H1 (cell line): ENCODE results near the gene CSNK2B. TPM values are rescaled to one million over a fixed set of nuclear protein-coding genes. Genes with fewer than 3 reads are reported as not detected.

ENCODE experiments used
- CTCF ChIA-PET: fragments of 300-600 bp; sonication (Branson Sonifier 250); formaldehyde crosslinking; loops from one replicate; lab custom pipeline; 2021; ENCODE audit not compliant: partially characterized antibody; lab: Charles Lee
- POLR2A ChIA-PET: fragments of 300-600 bp; sonication (Branson Sonifier 250); formaldehyde crosslinking; loops from one replicate; lab custom pipeline; 2021; ENCODE audit warnings: inconsistent platforms; ENCODE audit not compliant: partially characterized antibody; lab: Charles Lee
- DNase-seq, 2 experiments: peaks; one replicate each; pipeline versions ENCODE4 v3.0.0 to v3.0.0-alpha.2; 2010 to 2022; ENCODE audit warnings: low spot score in 2 of 2, low read depth in 1 of 2, mixed read lengths in 1 of 2
- FAIRE-seq: peaks from 2 replicates; lab custom pipeline; 2011; peaks lifted over from hg19 to GRCh38; lab: Jason Lieb, UNC
- H2AFZ ChIP-seq: 2 replicates; pipeline ENCODE4 v1.8.1; 2012; ENCODE audit warnings: low read length, inconsistent platforms
- H2AK5ac ChIP-seq: 2 replicates; pipeline ENCODE4 v1.6.1; 2013; ENCODE audit warnings: low read depth, low read length
- H2BK120ac ChIP-seq: replicated peaks from 2 replicates; pipeline ENCODE3; 2013; ENCODE audit warnings: low read depth, low read length, inconsistent platforms
- H2BK12ac ChIP-seq: 2 replicates; pipeline ENCODE4 v1.6.1; 2013; ENCODE audit warnings: low read depth, low read length
- H2BK15ac ChIP-seq: 2 replicates; pipeline ENCODE4 v1.6.1; 2013; ENCODE audit warnings: low read length
- H2BK20ac ChIP-seq: 2 replicates; pipeline ENCODE4 v1.6.1; 2013; ENCODE audit warnings: low read length
- H2BK5ac ChIP-seq: 2 replicates; pipeline ENCODE4 v1.6.1; 2013; ENCODE audit warnings: low read depth, low read length
- H3K14ac ChIP-seq: 2 replicates; pipeline ENCODE4 v1.6.1; 2013; ENCODE audit warnings: inconsistent platforms; ENCODE audit not compliant: insufficient read length
- H3K18ac ChIP-seq: 2 replicates; pipeline ENCODE4 v1.6.1; 2013; ENCODE audit warnings: low read length; ENCODE audit errors: extremely low read depth
- H3K23ac ChIP-seq: 2 replicates; pipeline ENCODE4 v1.6.1; 2013; ENCODE audit warnings: inconsistent platforms; ENCODE audit not compliant: insufficient read length
- H3K23me2 ChIP-seq: 2 replicates; pipeline ENCODE4 v1.6.1; 2013; ENCODE audit warnings: low read depth, low read length
- H3K27ac ChIP-seq: 2 replicates; pipeline ENCODE4 v1.6.1; 2011; ENCODE audit warnings: low read depth, low read length, inconsistent platforms
- H3K27me3 ChIP-seq, 4 experiments: replicated peaks in 1 of 4; 1 replicate in 1 of 4; 2 replicates in 3 of 4; pipeline versions ENCODE4 v1.6.1 to v1.8.1; 2011 to 2013; ENCODE audit warnings: low read length in 3 of 4, mild to moderate bottlenecking in 3 of 4, inconsistent platforms in 2 of 4, mixed read lengths in 2 of 4, moderate library complexity in 1 of 4; ENCODE audit not compliant: control insufficient read depth in 3 of 4, insufficient read depth in 3 of 4; ENCODE audit errors: extremely low read depth in 1 of 4
- H3K36me3 ChIP-seq, 4 experiments: 2 replicates each; pipeline versions ENCODE4 v1.6.1 to v1.8.1; 2011 to 2013; ENCODE audit warnings: mild to moderate bottlenecking in 4 of 4, low read length in 3 of 4, moderate library complexity in 2 of 4, control low read depth in 1 of 4, inconsistent platforms in 1 of 4; ENCODE audit not compliant: insufficient read depth in 4 of 4, control insufficient read depth in 2 of 4
- H3K4ac ChIP-seq: replicated peaks from 2 replicates; pipeline ENCODE3; 2013; ENCODE audit warnings: low read length, low read depth, mixed read lengths, inconsistent platforms; ENCODE audit not compliant: insufficient read length
- H3K4me1 ChIP-seq, 4 experiments: replicated peaks in 1 of 4; 1 replicate in 1 of 4; 2 replicates in 3 of 4; pipeline versions ENCODE4 v1.6.1 to v1.8.1; 2011 to 2013; ENCODE audit warnings: low read length in 3 of 4, inconsistent platforms in 2 of 4, mixed read lengths in 1 of 4; ENCODE audit not compliant: insufficient read depth in 4 of 4, control insufficient read depth in 3 of 4
- H3K4me2 ChIP-seq, 2 experiments: 2 replicates each; pipeline versions ENCODE4 v1.6.1 to v1.8.1; 2011 to 2013; ENCODE audit warnings: low read depth in 2 of 2, low read length in 2 of 2, control low read depth in 1 of 2, inconsistent platforms in 1 of 2, mild to moderate bottlenecking in 1 of 2; ENCODE audit not compliant: insufficient read depth in 1 of 2
- H3K4me3 ChIP-seq, 4 experiments: fragments of 200-600, 300-600 bp in 1 of 4; sonication (generic), shearing (Covaris generic), sonication (Bioruptor Twin) in 1 of 4; 2 replicates each; pipeline versions ENCODE4 v1.5.1 to v1.8.1; 2011 to 2016; ENCODE audit warnings: low read length in 4 of 4, low read depth in 3 of 4, control low read depth in 2 of 4, inconsistent platforms in 2 of 4, mild to moderate bottlenecking in 2 of 4, mixed read lengths in 1 of 4, moderate library complexity in 1 of 4; ENCODE audit not compliant: insufficient read depth in 2 of 4; ENCODE audit errors: extremely low read depth in 1 of 4
- H3K56ac ChIP-seq: replicated peaks from 2 replicates; pipeline ENCODE3; 2013; ENCODE audit warnings: low read depth, mild to moderate bottlenecking, mixed read lengths, low read length, inconsistent platforms; ENCODE audit not compliant: insufficient read length
- H3K79me1 ChIP-seq: 2 replicates; pipeline ENCODE4 v1.6.1; 2013; ENCODE audit warnings: low read depth, low read length, control low read depth
- H3K79me2 ChIP-seq, 2 experiments: 2 replicates each; pipeline versions ENCODE4 v1.6.1 to v1.8.1; 2012 to 2013; ENCODE audit warnings: low read length in 2 of 2, mild to moderate bottlenecking in 2 of 2, inconsistent platforms in 1 of 2; ENCODE audit not compliant: insufficient read depth in 2 of 2, control insufficient read depth in 1 of 2
- H3K9ac ChIP-seq, 4 experiments: replicated peaks in 1 of 4; 1 replicate in 1 of 4; 2 replicates in 3 of 4; pipeline versions ENCODE4 v1.6.1 to v1.8.1; 2011 to 2013; ENCODE audit warnings: low read depth in 3 of 4, low read length in 3 of 4, control low read depth in 2 of 4, mild to moderate bottlenecking in 2 of 4, moderate library complexity in 2 of 4, inconsistent platforms in 1 of 4; ENCODE audit errors: extremely low read depth in 1 of 4
- H3K9me3 ChIP-seq, 2 experiments: 2 replicates each; pipeline versions ENCODE4 v1.6.1 to v1.8.1; 2012 to 2013; ENCODE audit warnings: mild to moderate bottlenecking in 2 of 2, moderate library complexity in 2 of 2, control low read depth in 1 of 2, inconsistent platforms in 1 of 2, low read depth in 1 of 2, low read length in 1 of 2, mixed read lengths in 1 of 2; ENCODE audit not compliant: insufficient read depth in 2 of 2
- H4K20me1 ChIP-seq, 2 experiments: replicated peaks in 1 of 2; 2 replicates each; pipeline versions ENCODE3 to v1.8.1; 2011 to 2013; ENCODE audit warnings: inconsistent platforms in 2 of 2, low read length in 2 of 2, mild to moderate bottlenecking in 1 of 2; ENCODE audit not compliant: insufficient read depth in 2 of 2, control insufficient read depth in 1 of 2
- H4K5ac ChIP-seq: 2 replicates; pipeline ENCODE4 v1.6.1; 2013; ENCODE audit warnings: low read length, low read depth, mixed read lengths, inconsistent platforms; ENCODE audit not compliant: insufficient read length
- H4K8ac ChIP-seq: 2 replicates; pipeline ENCODE4 v1.8.0; 2013; ENCODE audit warnings: mild to moderate bottlenecking, moderate library complexity, low read length, inconsistent platforms; ENCODE audit not compliant: insufficient read depth; ENCODE audit errors: extremely low read depth
- H4K91ac ChIP-seq: replicated peaks from 2 replicates; pipeline ENCODE3; 2013; ENCODE audit warnings: low read length, mixed read lengths, inconsistent platforms; ENCODE audit not compliant: insufficient read length
- CHD1 ChIP-seq: IDR thresholded peaks from 2 replicates; pipeline ENCODE4 v1.6.1; 2012; ENCODE audit warnings: low read depth, low read length, improper control_type of control experiment
- RXRA ChIP-seq: IDR thresholded peaks from 2 replicates; pipeline ENCODE4 v1.6.1; 2011; ENCODE audit warnings: low read depth, mild to moderate bottlenecking, low read length, moderate library complexity; ENCODE audit not compliant: insufficient read depth
- SAP30 ChIP-seq: fragments of 300-600 bp; sonication (generic); IDR thresholded peaks from 2 replicates; pipeline ENCODE4 v1.7.1; 2012; ENCODE audit warnings: low read length, moderate library complexity, mild to moderate bottlenecking, inconsistent platforms; ENCODE audit not compliant: insufficient read depth, insufficient replicate concordance
- SP4 ChIP-seq: IDR thresholded peaks from 2 replicates; pipeline ENCODE4 v1.6.1; 2012; ENCODE audit warnings: low read length, inconsistent platforms
- SUZ12 ChIP-seq: fragments of 200-600 bp; sonication (generic); IDR thresholded peaks from 2 replicates; pipeline ENCODE4 v1.6.1; 2012; ENCODE audit warnings: mild to moderate bottlenecking, inconsistent platforms, low read length, moderate library complexity, mixed read lengths
- TAF1 ChIP-seq: IDR thresholded peaks from 2 replicates; pipeline ENCODE4 v1.6.1; 2011; ENCODE audit warnings: mild to moderate bottlenecking, low read depth, low read length
- TCF12 ChIP-seq: IDR thresholded peaks from 2 replicates; pipeline ENCODE4 v1.6.1; 2011; ENCODE audit warnings: low read depth, mild to moderate bottlenecking, low read length
- ZNF274 ChIP-seq: IDR thresholded peaks from 2 replicates; pipeline ENCODE4 v1.7.0; 2012; ENCODE audit warnings: low read length, borderline replicate concordance; ENCODE audit errors: extremely low read depth
- WGBS, 2 experiments: shearing (Covaris generic) in 1 of 2; methylation state at CpG; one replicate each; pipeline versions ENCODE4 v1.1.6 to v1.1.7; 2013 to 2015; ENCODE audit warnings: low lambda C conversion rate in 2 of 2, mixed read lengths in 2 of 2, inconsistent platforms in 1 of 2, low coverage in 1 of 2, missing lambda C conversion rate in 1 of 2; ENCODE audit not compliant: insufficient replicate concordance in 2 of 2, insufficient coverage in 1 of 2, insufficient read length in 1 of 2; ENCODE audit errors: extremely low coverage in 1 of 2, missing lambda C conversion rate in 1 of 2; 5-methylcytosine and 5-hydroxymethylcytosine counted together
- polyA plus RNA-seq, 7 experiments: library from polyadenylated mRNA; depleted of rRNA in 3 of 7; stranded (reverse) in 5 of 7; unstranded in 2 of 7; fragments of >200 nt in 5 of 7; fragments of 200-250 nt in 2 of 7; gene quantifications; 1 replicate in 5 of 7; 2 replicates in 1 of 7; 4 replicates in 1 of 7; pipeline versions ENCODE4 v1.2.1 to v1.2.3, GENCODE V29; 2011 to 2013; ENCODE audit warnings: missing spikeins in 2 of 7, mixed read lengths in 2 of 7
- total RNA-seq: library from RNA; stranded (reverse); fragmentation: NEBNext Ultra II Directional; extraction: Animal tissue kit (Norgen Biotek cat#: 25700); gene quantifications from 2 replicates; pipeline ENCODE4 v1.2.1, GENCODE V29; 2021

The CSNK2B gene
- total and polyA plus RNA-seq, 2 of the 8 experiments (the other 6 are each of a cell fraction or from before 2014, with no cell fraction given), result 169 to 208 TPM

DNA sequence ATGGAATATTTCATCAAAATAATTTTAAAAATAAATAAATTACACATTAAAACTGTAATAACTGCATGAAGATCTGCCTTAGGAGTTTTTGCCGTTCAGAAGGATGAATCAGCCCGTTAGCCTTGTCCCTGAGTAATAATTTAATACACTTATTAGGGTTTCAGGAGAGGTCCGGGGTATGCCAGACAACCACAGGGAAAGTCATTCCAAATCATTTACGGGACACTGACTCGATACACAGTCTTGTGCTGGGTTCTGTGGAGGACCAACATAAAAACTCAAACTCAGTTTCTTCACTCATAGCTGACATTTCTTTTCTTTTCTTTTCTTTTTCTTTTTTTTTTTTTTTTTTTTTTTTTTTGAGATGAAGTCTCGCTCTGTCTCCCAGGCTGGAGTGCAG is 40.1 kb downstream of the CSNK2B start:
- Histone ChIP-seq H4K5ac (no peak overlapping the region), H3K79me1 (peaks cover 6% of the 10 kb centered on the region), H3K4ac (no peak overlapping the region), H3K23ac (no peak overlapping the region), H3K4me1 (peaks cover 2 to 7% (median 4%) of the 10 kb centered on the region in 4 experiments; a peak in 5 of 7 replicates), H3K79me2 (peaks cover 0 to 7% of the 10 kb centered on the region in 2 experiments; a peak in 2 of 4 replicates), H3K27ac (no peak overlapping the region), H3K27me3 (no peaks in the 10 kb centered on the region), H3K18ac (no peak overlapping the region), H3K4me3 (no peak overlapping the region), H2BK5ac (no peak overlapping the region), H3K23me2 (peaks cover 11% of the 10 kb centered on the region; the same call in 1 of the 2 replicates), H3K9me3 (no peaks in the 10 kb centered on the region), H2BK120ac (no peak overlapping the region), H3K14ac (no peak overlapping the region), H3K36me3 (no peaks in the 10 kb centered on the region; a peak in 1 of 8 replicates), H4K91ac (no peak overlapping the region), H2AK5ac (no peak overlapping the region), H2AFZ (no peak overlapping the region), H2BK12ac (no peak overlapping the region), H3K9ac (no peak overlapping the region), H4K20me1 (no peaks in the 10 kb centered on the region), H2BK20ac (no peak overlapping the region), H4K8ac (no peak overlapping the region), H3K4me2 (no peak overlapping the region), H3K56ac (no peak overlapping the region), H2BK15ac (no peak overlapping the region)
- DNase-seq (no peak), FAIRE-seq (no peak)
- ChIA-PET POLR2A (interaction anchor here (1.1 kb wide), 1 partner anchor 34 kb away, joined by 5 read pairs; the partner anchor contains the start of gene MSH5), CTCF (interaction anchor here (1.1 to 1.2 kb wide), 2 partner anchors 16 to 64 kb away, joined by 3 read pairs; no protein-coding TSS in a partner anchor)
- whole genome bisulfite sequencing, 2 experiments, result 91% methylated on average over 5 of the region's 6 CpGs; no CpG with 5 or more reads in 1 of the 2 experiments
- TF ChIP-seq SAP30 (no peak), RXRA (no peak), SUZ12 (no peak), SP4 (no peak), TAF1 (no peak), TCF12 (no peak), CHD1 (no peak), ZNF274 (no peak)
